Smooth muscle cell of the brain vasculature (primary cell): ENCODE measurements around the gene ANKRD65.

Source experiments
- DNase-seq: peaks from one replicate; pipeline ENCODE4 v3.0.0-alpha.2; 2012; ENCODE audit warnings: low read depth, low spot score

The ANKRD65 gene

DNA sequence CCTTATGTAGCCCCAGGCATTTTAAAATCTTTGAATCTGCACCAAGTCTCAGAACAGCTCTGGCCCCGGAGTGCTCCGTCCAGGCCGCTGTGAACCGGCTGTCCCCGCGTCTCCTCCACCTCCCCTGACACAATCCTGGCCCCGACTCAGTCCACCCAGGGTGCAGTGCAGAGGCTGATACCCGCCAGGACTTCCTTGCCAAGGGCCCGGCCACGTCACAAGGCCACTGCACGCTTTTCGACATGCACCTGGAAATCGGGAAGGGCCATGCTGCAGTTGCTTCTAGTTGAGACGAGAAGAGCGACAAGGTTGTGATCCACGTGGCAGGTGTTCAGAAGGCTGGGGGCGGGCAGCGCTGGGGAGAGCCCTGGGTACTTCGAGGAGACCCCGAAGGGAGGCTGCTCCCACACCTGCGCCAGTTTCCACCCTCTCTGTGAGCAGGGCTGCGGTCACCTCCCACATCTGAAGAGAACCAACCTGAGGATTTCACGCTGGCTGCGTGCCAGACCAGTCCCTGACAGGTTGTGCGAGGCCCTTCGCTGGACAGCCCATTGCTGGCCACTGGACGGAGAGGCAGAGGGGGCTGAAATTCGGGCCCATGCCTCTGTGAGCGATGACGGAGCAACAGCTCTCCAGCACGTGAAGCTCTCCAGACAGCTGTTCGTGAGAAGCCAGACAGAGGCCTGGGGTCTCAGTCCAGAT, 21.1 kb upstream of the ANKRD65 start:
- DNase-seq: no peak

GRCh38 chr1:1441002-1441888, 20.2 kb upstream of the ANKRD65 start:
- no peak for DNase-seq

DNA sequence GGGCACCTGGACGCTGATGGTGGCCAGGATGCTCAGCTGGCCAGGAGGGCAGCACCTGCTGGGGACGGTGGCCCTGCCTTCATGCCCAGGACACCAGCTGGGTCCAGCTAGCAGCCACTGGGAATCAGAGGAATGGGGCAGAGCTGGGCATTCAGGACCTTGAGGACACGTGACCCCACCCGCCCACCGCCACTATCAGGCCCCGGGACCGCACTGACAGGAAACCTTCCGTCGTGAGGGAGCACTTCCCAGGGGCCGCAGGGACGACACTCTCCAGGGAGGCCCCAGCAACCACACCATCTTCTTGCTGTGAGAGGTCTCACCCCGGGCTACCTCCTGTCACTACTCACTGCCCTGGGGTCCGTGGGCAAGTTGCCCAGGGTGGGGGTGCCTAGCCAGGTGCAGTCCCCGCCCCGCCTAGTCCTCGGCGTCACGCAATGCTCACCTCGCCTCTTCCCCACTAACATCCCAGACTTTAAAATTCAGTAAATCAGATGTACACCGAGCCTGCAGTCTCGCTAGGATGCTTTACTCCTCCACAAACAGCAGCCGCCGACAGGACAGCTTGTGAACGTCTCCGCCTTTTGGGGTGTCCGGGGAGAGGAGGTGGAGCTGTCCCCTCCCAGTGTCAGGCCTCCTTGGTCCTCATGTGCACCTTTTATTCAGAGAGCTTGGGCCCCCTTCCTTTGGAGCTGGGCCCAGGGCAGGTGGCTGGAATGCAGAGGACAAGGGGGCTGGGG, 19.4 kb upstream of the ANKRD65 start:
- DNase-seq: no peak

GRCh38 chr1:1439546-1440261, 18.6 kb upstream of the ANKRD65 start:
- DNase-seq: no peak

DNA sequence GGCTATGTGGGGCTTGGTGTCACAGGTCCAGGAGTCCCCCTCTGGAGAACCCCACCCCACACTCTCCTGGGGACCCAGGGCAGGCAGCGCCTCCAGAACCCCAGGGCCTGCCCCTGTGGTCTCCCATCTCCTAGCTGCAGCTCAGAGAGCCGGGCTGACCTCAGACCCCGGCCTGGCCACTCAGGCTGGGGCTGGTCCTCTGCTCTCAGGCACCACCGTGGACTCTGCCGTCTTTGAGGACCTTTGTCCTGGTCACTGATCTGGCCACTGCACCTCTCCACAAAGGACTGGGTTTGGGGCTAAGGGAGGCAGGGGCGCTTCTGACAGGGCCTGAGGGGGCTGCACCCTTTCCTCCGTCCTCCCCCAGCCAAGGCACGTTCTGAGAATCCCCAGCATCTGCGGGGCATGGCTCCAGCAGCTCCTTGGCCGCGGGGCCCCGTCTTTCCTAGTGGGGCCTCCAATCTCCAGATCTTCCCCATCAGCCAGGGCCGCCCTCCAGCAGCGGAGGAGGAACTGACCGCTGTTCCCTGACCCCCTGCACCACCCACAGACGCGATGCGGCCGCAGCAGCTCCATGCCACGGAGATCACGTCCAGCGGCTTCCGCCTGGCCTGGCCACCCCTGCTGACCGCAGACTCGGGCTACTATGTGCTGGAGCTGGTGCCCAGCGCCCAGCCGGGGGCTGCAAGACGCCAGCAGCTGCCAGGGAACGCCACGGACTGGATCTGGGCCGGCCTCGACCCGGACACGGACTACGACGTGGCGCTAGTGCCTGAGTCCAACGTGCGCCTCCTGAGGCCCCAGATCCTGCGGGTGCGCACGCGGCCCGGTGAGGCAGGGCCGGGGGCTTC, 17.7 kb upstream of the ANKRD65 start:
- no peak for DNase-seq

DNA sequence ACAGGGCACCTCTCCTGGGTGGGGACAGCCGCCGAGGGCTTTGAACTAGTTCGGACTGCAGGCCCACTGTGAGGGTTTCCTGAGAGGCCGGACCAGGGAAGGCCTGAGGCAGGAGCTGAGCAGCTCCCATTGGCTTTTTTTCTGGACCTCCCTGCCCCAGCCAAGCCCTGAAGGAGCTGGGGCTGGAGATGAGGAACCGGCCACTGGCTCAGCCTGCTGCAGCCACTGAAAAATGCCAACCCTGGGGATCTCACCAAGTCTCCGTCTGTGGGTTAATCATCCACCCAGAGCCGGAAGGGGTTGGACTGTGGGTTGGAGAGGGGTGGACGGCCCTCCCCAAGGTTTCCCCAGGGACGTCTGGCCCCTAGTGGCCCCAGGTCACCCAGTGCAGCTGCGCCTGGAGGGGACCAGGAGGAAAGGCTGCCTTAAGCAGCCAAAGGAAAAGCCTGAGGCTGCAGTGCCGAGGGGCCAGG, 16.9 kb upstream of the ANKRD65 start:
- DNase-seq: no peak

DNA sequence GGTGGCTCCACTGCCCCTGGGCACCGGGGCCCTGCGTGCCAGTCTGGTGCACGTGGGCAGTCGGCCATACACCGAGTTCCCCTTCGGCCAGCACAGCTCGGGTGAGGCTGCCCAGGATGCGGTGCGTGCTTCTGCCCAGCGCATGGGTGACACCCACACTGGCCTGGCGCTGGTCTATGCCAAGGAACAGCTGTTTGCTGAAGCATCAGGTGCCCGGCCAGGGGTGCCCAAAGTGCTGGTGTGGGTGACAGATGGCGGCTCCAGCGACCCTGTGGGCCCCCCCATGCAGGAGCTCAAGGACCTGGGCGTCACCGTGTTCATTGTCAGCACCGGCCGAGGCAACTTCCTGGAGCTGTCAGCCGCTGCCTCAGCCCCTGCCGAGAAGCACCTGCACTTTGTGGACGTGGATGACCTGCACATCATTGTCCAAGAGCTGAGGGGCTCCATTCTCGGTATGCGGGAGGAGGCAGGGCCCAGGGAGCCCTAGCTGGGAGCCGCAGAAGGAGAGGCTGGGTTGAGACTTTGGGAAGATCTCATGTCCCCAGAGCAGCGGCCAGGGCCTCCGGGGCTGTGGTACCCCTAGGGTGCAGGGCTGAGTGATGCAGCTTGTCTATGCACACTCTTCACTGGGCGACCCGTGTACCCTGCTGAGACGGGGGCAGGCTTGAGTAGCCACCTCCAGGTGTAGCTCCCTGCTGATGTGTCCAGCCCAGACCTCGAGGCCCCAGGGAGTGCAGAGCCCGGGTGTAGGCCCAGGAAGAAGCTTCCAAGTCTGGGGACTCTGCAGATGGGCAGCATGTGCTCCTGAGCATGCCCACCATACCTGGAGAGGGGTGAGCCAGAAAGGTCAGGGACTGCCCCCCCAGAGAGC, 16.2 kb upstream of the ANKRD65 start:
- no peak for DNase-seq

DNA sequence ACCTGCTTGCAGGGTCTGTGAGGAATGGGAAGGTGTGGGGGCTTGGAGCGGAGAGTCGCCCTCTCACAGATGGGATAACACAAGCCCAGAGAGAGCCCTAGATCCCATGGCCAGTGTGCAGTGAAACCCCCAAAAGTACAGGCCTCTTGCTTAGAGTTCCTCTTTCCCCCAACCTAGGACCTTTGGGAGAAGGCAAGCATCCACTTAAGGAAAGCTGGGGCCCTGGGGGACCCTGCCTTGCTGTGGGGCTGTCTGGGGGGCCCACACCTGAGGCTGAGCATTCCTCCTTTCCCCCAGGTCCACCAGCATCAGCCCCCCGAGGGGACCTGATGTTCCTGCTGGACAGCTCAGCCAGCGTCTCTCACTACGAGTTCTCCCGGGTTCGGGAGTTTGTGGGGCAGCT, 15.6 kb upstream of the ANKRD65 start:
- DNase-seq: no peak

GRCh38 chr1:1435911-1436629, 15.0 kb upstream of the ANKRD65 start:
- DNase-seq: no peak

- DNase-seq: no peak
These were observed 14.2 kb upstream of the ANKRD65 start, which contains the start of gene VWA1 for GRCh38 chr1:1435106-1435903. VWA1 (plus strand) TSS chr1:1435690; CDS start chr1:1435749, 59 bp downstream.

DNA sequence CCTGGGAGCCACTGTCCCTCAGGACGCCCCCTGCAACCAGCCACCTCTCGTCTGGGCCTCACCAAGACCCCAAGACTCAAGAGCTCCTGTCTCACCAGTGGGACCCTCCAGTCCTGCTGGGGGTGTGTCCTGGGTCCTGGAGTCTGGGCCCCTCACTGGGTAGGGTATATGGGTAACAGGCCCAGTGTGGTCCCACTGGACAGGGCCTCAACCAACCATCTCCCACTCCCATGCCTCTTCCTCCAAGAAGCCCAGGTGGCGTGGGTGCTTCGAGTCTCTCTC, 13.7 kb upstream of the ANKRD65 start:
- no peak for DNase-seq

GRCh38 chr1:1434131-1434823, 13.2 kb upstream of the ANKRD65 start:
- DNase-seq: no peak

GRCh38 chr1:1433804-1434130, 12.7 kb upstream of the ANKRD65 start:
- peak; percentile 37 for DNase-seq

DNA sequence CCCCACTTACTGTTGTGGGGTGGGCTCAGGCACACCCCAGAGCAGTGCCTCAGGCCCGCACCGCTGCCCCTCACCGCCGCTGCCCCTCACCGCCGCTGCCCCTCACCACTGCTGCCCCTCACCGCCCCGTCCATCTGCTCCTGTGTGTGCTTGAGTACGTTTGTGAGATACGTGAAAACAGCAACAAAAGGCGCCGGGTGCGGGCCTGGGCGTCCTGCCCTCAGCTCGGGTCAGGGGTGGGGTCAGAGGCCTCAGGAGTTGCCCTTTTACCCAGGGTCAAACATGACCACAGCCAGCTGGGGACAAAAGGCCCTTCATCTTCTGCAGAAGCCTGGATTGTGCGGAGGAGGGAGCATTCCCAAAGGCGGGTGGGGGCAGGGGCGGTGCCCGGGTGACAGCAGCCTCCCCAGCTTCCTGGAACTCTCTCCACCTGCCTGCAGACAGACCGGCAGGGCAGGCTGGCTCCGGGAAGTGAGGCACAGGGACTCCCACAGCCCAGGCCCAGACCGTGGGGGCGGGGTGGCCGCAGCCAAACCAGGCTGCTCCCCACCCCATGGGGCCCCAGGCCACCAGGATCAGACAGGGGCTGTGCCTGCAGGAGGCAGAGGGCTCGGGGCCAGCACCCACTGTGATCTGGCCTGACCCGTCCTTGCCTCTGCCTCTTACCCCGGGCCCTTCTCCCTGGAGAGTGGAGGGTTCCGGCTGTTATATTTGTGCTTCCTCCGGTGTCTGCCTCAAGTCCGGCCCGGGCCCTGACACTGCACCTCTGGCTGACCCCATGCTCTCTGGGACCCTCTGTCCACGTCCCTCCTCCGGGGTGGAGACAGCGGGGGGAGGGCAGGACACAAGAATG, 12.1 kb upstream of the ANKRD65 start:
- DNase-seq: no peak

- DNase-seq: no peak
These were observed 11.3 kb upstream of the ANKRD65 start for GRCh38 chr1:1432274-1432950.

GRCh38 chr1:1431845-1432273, 10.8 kb upstream of the ANKRD65 start:
- no peak for DNase-seq
